ENCODE results near the gene PRAMEF13.
"Not testable (repeated sequence)": the region's sequence is repeated elsewhere in the genome, so short reads cannot be mapped to it uniquely, and the experiment has no call there.

Gene PRAMEF13

GRCh38 chr1:13201309-13201708 lies at the start of gene PRAMEF13:
Gene PRAMEF13, minus strand, starts transcription at chr1:13201409. Its CDS starts 1,820 bp downstream, at chr1:13199589.
- DNase-seq (ENCODE audit: low spot score): not testable (repeated sequence)

GRCh38 chr1:13247122-13247521 lies 45.9 kb upstream of the PRAMEF13 start:
- DNase-seq (ENCODE audit: low spot score): not testable (repeated sequence)

- not testable (repeated sequence) for DNase-seq (ENCODE audit: low spot score)
Measured at GRCh38 chr1:13246554-13246871, 45.3 kb upstream of the PRAMEF13 start.

GRCh38 chr1:13245841-13246553 lies 44.8 kb upstream of the PRAMEF13 start:
- DNase-seq (ENCODE audit: low spot score): not testable (repeated sequence)

DNA sequence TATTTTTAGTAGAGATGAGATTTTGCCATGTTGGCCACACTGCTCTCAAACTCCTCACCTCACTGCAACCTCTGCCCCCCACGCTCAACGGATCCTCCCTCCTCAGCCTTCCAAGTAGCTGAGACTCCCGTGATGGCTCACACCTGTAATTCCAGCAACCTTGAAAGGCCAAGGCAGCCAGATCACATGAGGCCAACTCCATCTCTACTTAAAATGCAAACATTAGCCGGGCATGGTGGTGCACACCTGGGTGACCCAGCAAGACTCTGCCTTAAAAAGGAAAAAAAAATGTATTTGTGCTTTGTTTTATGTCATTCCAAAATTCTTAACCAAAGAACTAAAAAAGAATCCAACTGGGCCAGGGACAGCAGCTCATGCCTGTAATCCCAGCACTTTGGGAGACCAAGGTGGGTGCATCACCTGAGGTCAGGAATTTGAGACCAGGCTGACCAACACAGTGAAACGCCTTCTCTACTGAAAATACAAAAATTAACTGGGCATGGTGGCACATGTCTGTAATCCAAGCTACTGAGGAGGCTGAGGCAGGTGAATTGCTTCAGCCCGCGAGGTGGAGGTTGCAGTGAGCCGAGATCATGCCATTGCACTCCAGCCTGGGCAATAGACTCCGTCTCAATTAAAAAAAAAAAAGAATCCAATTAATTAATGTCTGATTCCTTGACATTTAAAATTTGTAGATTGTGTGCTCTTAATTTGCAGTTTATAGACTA lies 42.5 kb upstream of the PRAMEF13 start:
- not testable (repeated sequence) for DNase-seq (ENCODE audit: low spot score)

GRCh38 chr1:13239633-13240032 lies 38.4 kb upstream of the PRAMEF13 start:
- not testable (repeated sequence) for DNase-seq (ENCODE audit: low spot score)

DNA sequence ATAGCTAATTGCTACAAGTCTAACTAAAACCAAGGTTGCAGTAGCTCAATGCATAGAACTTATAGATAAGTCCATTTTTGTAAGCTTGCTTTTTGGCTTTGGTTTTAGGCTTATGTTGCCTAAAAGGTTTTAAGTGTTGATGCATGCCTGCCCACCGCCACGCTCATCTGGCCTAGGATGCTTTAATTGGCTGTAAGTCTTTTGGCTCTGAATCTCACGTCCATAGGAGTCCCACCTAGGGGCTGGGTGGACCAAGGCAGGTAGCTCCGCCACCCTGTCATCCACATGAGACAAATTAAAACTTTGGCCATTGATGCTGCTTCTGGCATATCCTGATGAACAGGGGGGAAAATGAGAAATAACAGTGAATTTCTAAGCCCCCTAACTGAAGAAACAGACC lies 36.4 kb upstream of the PRAMEF13 start:
- DNase-seq (ENCODE audit: low spot score): not testable (repeated sequence)

DNA sequence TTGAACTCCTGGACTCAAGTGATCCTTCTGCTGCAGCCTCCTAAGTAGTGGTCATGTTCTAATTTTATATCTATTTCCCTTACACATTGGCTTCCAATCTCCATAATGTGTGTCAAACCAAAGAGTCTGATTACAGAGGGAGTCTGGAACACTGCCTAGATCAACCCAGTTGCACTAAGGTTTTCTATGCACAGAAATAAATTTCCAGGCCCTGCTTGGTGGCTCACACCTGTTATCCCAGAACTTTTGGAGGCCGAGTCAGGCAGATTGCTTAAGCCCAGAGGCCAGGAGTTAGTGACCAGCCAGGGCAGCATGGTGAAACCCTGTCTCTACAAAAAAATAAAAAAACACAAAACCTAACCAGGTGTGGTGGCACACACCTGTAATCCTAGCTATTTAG lies 32.8 kb upstream of the PRAMEF13 start:
- DNase-seq (ENCODE audit: low spot score): not testable (repeated sequence)

DNA sequence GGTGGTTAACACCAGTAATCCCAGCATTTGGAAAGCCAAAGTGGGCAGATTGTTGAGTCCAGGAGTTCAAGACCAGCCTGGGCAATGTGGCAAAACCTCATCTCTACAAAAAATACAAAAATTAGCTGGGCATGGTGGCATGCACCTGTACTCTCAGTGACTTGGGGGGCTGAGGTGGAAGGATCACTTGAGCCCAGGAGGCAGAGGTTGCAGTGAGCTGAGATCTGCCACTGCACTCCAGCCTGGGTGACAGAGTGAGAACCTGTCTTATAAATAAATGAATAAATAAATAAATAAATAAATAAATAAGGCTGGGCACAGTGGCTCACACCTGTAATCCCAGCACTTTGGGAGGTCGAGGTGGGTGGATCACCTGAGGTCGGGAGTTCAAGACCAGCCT lies 30.8 kb upstream of the PRAMEF13 start:
- DNase-seq (ENCODE audit: low spot score): not testable (repeated sequence)

DNA sequence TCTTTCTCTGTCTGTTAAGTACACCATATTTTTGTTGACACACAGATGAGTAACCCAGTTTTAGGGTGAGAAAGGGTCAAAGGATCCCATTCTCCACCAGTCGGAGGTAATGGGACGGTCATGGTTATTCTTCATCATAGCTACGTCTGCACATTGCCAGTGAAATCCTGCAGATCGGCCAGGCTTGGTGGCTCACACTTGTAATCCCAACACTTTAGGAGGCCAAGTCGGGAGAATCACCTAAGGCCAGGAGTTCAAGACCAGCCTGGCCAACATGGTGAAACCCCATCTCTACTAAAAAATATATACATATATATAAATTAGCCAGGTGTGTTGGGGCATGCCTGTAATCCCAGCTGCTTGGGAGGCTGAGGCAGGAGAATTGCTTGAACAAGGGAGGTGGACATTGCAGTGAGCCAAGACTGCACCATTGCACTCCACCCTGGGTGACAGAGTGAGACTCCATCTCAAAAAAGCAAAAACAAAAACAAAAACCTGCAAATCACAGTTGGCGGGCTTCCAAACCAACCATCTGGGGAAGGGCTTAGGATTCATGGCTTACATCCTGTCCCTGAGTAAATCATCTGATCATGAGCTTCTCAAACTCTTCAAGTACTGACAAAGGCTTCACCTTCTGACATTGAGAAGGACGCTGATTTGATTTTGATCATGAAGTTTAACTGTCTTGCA lies 30.0 kb upstream of the PRAMEF13 start:
- not testable (repeated sequence) for DNase-seq (ENCODE audit: low spot score)

DNA sequence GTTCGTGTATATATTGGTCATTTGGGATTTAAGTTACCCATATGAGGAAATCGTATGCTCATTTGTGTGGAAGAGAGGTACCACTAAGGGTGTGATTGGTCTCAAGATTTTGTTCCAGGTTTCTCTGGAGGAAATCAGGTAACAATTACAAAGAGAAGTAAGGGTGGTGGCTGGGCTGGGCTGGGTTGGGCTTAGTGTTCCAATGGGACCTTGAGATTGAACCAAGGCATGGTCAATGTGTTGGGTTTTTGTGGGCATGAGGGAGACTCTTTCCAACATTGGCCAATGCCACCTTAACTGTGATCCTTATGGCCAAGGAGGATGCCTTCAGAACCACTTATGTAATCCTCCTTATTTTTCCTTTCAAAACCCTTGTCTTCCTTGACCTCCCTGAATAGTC lies 29.4 kb upstream of the PRAMEF13 start:
- not testable (repeated sequence) for DNase-seq (ENCODE audit: low spot score)

DNA sequence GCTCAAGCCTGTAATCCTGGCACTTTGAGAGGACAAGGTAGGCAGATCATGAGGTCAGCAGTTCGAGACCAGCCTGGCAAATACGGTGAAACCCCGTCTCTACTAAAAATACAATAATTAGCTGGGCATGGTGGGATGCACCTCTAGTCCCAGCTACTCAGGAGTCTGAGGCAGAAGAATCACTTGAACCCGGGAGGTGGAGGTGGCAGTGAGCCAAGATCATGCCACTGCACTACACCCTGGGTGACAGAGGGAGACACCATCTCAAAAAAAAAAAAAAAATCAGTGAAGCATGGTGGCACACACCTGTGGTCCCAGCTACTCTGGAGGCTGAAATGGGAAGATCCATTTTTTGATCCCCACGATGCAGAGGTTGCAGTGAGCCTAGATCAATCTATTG lies 28.9 kb upstream of the PRAMEF13 start:
- DNase-seq (ENCODE audit: low spot score): not testable (repeated sequence)

DNA sequence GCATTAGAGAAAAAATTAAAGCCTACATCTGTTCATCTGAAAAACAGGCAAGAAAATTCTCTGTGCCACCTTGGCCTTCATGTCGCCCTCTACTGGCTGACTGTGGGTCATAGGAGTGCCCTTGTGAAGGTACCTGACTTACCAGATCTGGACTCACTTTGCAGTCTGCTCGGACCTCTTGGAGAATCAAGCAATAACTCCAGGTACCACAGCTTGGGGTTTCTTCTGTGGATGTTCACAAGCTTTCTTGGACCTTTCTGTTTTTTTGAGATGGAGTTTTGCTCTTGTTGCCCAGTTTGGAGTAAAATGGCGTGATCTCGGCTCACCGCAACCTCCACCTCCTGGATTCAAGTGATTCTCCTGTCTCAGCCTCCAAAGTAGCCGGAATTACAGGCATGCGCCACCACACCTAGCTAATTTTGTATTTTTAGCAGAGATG lies 27.2 kb upstream of the PRAMEF13 start:
- peak; percentile 25 for DNase-seq (ENCODE audit: low spot score)

DNA sequence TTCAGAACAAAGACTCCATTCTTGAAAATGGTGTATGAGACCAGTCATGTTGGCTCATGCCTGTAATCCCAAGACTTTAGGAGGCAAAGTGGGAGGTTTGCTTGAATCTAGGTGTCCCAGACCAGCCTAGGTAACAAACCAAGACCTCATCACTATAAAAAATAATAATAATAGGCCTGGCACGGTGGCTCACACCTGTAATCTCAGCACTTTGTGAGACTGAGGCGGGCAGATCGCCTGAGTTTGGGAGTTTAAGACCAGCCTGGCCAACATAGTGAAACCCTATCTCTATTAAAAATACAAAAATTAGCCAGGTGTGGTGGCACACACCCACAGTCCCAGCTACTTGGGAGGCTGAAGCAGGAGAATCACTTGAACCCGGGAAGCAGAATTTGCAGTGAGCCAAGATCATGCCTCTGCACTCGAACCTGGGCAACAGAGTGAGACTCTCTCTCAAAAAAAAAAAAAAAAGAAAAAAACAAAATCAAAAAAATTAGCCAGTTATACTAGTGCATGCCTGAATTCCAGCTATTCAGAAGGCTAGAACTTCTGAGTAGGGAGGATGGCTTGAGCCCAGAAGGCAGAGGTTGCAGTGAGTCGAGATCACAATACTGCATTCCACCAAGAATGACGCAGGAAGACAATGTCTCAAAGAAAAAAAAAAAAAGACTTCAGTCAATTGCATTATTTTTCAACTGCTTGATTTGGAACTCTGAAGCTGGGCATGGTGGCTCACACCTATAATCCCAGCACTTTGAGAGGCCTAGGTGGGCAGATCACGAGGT lies 26.3 kb upstream of the PRAMEF13 start:
- DNase-seq (ENCODE audit: low spot score): not testable (repeated sequence)

DNA sequence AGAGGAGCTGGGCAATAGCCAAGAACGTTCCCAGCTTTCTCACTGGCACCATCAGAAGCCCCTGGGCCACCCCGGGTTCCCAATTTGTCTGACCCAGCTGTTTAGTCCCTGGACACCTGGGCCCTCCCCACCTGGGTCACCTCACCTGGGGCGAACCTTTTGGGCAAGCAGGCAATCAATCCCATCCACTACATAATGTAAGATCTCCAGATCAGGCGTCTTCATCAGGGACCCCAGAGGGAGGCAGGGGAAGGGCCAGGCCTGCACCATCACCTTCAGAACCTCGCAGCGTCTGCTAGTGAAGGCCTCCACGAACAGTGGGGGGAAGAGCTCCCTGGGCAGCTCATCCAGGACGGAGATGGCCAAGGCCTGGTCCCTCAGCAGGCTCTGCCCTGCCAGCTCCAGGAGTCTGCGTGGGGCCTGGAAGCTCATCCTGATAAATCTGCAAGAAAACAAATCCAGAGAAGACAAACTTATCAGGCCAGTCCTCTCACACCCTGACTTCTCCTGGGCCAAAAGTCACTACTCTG lies 24.5 kb upstream of the PRAMEF13 start, which contains the start of gene PRAMEF18:
PRAMEF18 (minus strand) TSS at position 480 of the 530 bp plus-strand sequence; CDS start at position 432, 48 bp downstream.
- DNase-seq (ENCODE audit: low spot score): not testable (repeated sequence)

DNA sequence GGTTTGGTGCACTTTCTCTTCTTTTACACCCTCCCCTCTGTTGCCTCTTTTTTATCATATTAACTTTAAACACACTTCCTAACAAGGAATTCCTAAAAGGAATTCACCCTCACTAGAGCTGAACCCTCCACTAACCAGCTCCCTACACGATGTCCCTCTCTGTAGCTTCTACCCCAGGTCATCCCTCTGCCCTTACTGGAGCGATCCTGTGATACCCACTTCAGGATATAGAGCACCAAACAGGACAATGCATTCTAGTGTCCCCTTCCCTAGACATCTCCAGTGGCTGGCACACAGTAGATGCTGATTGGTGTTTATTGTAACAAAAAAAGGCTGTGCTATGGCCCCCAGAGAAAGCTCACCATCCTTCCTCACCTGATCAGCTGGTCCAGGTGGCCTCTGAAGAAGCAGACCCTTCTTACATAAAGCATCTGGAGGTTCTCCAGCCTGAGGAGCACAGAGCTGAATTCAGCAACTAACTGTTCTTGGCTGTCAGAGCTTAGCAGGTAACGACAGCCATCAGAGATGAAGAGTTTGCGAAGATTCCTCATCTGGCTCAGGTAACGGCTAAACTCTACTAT lies 23.4 kb upstream of the PRAMEF13 start:
- no peak for DNase-seq (ENCODE audit: low spot score)

GRCh38 chr1:13222788-13223187 lies 21.6 kb upstream of the PRAMEF13 start:
- not testable (repeated sequence) for DNase-seq (ENCODE audit: low spot score)

DNA sequence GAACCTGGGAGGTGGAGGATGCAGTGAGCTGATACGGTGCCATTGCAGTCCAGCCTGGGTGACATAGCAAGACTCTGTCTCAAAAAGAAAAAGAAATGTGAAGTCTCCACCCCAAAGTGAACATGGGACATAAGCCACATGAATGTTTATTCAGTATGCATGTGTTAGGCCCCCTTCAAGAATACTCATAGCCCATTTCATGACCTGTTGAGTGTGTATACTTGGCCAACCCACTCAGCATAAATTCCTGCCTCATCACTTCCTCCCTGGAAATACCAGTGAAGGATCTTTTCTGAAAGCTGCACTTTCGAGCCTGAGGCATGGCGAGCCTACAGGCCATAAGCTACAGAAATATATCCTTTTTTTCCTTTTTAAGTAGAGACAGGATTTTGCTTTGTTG lies 18.0 kb upstream of the PRAMEF13 start:
- not testable (repeated sequence) for DNase-seq (ENCODE audit: low spot score)

DNA sequence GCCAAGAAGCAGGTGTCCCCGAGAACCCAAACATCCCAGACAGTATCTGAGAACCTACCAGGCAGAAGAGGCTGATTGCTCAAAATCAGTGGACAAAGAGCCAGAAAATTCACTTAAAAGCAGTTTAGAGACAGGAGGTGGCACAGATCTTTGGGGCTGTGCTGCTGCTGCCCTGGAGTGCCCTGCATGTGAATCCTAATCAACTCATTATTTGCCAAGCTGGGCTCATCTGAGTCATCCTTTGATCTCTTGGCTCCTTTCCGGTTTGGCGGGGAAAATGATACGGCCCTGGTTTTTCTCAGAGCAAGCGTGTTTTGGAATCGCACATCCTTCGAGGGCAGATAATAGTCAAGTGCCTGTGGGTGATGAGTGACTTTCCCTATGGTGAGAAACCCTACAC lies 15.4 kb upstream of the PRAMEF13 start:
- not testable (repeated sequence) for DNase-seq (ENCODE audit: low spot score)

GRCh38 chr1:13208712-13209111 lies 7.5 kb upstream of the PRAMEF13 start:
- DNase-seq (ENCODE audit: low spot score): not testable (repeated sequence)

DNA sequence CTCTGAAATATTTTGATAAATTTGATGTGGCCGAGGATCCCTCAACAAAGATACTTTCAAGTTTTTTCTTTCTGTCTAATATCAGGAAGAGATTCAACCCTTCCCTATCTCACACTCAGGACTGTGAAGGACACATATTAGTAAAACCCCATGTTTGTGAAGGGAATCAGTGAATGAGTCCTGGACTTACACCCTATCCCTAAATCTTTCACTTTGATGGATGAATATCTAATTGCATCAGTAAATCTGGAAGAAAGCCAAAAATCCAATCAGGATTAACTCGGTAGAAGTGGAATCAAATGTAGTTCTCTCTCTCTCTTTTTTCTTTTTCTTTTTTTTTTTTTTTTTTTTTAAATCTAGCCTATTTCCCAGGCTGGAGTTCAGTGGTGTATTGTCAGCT lies 29.7 kb downstream of the PRAMEF13 start, which contains the start of gene PRAMEF9:
PRAMEF9 (plus strand) TSS at position 301 of the 400 bp plus-strand sequence. CDS start 3,433 bp downstream, outside the sequence.
- not testable (repeated sequence) for DNase-seq (ENCODE audit: low spot score)
